HS-27A (cell line): ENCODE measurements around the gene IKBKG.
A peak's percentile ranks its signal among the peaks of the same experiment; 100 is the strongest.
"Not testable (repeated sequence)": the region's sequence is repeated elsewhere in the genome, so short reads cannot be mapped to it uniquely, and the experiment has no call there.

Experiments used
- DNase-seq: peaks from one replicate; pipeline ENCODE4 v3.0.0-alpha.2; 2012; ENCODE audit warnings: low read depth, missing footprints

The IKBKG gene

GRCh38 chrX:154558896-154559295 is 11.5 kb downstream of the IKBKG start:
- not testable (repeated sequence) for DNase-seq

- DNase-seq, result not testable (repeated sequence)
These were observed 12.9 kb downstream of the IKBKG start for GRCh38 chrX:154560326-154560725.

- not testable (repeated sequence) for DNase-seq
These were observed 14.9 kb downstream of the IKBKG start for GRCh38 chrX:154562295-154562694.

GRCh38 chrX:154570361-154570760 is 22.9 kb downstream of the IKBKG start:
- DNase-seq, result not testable (repeated sequence)

- DNase-seq, result not testable (repeated sequence)
These were observed 25.6 kb downstream of the IKBKG start for GRCh38 chrX:154573061-154573460.

GRCh38 chrX:154575076-154575475 is 27.7 kb downstream of the IKBKG start:
- not testable (repeated sequence) for DNase-seq

- DNase-seq, result not testable (repeated sequence)
These were observed 35.6 kb downstream of the IKBKG start for GRCh38 chrX:154582994-154583393.

GRCh38 chrX:154584585-154585183 is 37.3 kb downstream of the IKBKG start, which contains the start of gene CTAG1A:
Gene CTAG1A (plus strand): TSS chrX:154585133. CDS start chrX:154585207, 74 bp downstream.
- not testable (repeated sequence) for DNase-seq

- DNase-seq, result not testable (repeated sequence)
These were observed 43.0 kb downstream of the IKBKG start for GRCh38 chrX:154590415-154590814.

- no peak for DNase-seq
These were observed 45.1 kb downstream of the IKBKG start for GRCh38 chrX:154592505-154592904.

GRCh38 chrX:154593201-154593600 is 45.8 kb downstream of the IKBKG start:
- DNase-seq, result no peak

- DNase-seq, result no peak
These were observed 47.1 kb downstream of the IKBKG start for GRCh38 chrX:154594491-154594890.

GRCh38 chrX:154595559-154596249 is 48.3 kb downstream of the IKBKG start:
- DNase-seq, result no peak

GRCh38 chrX:154596290-154596929 is 49.0 kb downstream of the IKBKG start:
- peak; percentile 80 for DNase-seq

- DNase-seq, result no peak
These were observed 49.8 kb downstream of the IKBKG start for GRCh38 chrX:154597221-154597620.

- DNase-seq, result no peak
These were observed 51.2 kb downstream of the IKBKG start for GRCh38 chrX:154598656-154599055.

- no peak for DNase-seq
These were observed 52.1 kb downstream of the IKBKG start for GRCh38 chrX:154599531-154599930.

- peak; percentile 56 for DNase-seq
These were observed 53.4 kb downstream of the IKBKG start for GRCh38 chrX:154600759-154601374.

GRCh38 chrX:154602226-154602625 is 54.8 kb downstream of the IKBKG start:
- no peak for DNase-seq

GRCh38 chrX:154602766-154603437 is 55.5 kb downstream of the IKBKG start:
- no peak for DNase-seq

- peak; percentile 72 for DNase-seq
These were observed 56.3 kb downstream of the IKBKG start for GRCh38 chrX:154603438-154604430.
